Measurements from ENCODE around the gene PRM3. TPM values are rescaled to one million over a fixed set of nuclear protein-coding genes. Genes with fewer than 3 reads are reported as not detected.

Gene PRM3
- total RNA-seq, 1 experiment from 2014 or later = not detected

DNA sequence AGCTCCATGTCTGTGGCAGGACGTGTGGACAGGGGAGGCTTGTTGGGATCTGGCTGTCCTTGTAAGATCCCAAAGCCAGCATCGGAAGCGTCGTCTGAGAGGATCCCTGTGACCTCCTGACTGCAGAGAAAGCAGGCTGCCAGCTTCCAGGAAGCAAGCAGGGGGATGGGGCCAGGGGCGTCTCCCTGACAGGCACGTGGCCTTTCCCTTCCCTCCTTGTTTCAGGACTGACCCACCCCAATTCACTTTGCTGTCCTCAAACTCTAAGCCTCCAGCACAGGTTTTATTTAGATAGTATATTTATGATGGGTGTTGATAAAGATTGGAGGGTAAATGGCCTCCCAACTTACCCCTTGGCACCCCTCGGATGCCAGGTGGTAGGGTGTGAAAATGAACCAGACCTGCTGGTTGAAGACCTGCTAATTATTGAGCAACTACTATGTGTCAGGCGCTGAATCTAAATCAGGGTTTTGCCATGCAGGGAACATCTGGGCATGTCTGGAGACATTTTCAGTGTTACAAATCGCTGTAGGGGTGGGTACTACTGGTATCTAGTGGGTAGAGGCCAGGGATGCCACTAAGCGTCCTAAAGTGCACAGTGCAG, 42.0 kb downstream of the PRM3 start:
- DNase-seq (ENCODE audit: extremely low read depth, low read depth) = no peak

DNA sequence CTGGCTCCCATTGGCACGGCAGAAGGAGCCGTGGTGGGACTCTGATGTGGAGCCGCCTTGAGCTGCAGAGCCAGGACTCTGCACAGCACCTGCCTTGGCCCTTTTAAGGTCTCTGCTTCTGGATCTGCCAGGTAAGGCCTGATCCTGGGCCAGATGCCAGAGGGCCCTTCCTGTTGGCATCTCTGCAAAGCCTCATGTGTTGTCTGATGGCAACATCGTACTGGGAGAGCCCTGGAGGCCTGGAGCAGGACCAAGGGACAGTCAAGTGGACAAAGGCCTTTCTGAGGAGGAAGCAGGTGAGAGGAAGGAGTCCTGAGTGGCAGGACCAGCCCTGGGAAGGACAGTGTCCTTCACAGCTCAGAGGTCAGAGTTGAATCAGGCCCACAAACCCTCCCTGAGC, 43.5 kb downstream of the PRM3 start:
- no peak for DNase-seq (ENCODE audit: extremely low read depth, low read depth)

DNA sequence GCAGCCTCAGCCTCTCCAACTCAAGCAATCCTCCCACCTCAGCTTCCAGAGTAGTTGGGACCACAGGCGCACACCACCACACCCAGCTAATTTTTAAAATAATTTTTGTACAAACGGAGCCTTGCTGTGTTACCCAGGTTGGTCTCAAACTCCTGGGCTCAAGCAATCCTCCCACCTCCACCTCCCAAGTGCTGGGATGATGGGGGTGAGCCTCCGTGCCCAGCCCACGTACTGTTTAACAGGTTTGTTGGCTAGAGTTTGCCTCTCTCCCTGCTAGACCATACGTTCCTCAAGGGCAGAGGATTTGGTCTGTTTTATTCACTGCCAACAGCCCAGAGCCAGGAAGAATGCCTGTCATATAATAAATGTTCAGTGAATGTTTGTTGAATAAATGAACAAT, 44.0 kb downstream of the PRM3 start:
- no peak for DNase-seq (ENCODE audit: extremely low read depth, low read depth)

DNA sequence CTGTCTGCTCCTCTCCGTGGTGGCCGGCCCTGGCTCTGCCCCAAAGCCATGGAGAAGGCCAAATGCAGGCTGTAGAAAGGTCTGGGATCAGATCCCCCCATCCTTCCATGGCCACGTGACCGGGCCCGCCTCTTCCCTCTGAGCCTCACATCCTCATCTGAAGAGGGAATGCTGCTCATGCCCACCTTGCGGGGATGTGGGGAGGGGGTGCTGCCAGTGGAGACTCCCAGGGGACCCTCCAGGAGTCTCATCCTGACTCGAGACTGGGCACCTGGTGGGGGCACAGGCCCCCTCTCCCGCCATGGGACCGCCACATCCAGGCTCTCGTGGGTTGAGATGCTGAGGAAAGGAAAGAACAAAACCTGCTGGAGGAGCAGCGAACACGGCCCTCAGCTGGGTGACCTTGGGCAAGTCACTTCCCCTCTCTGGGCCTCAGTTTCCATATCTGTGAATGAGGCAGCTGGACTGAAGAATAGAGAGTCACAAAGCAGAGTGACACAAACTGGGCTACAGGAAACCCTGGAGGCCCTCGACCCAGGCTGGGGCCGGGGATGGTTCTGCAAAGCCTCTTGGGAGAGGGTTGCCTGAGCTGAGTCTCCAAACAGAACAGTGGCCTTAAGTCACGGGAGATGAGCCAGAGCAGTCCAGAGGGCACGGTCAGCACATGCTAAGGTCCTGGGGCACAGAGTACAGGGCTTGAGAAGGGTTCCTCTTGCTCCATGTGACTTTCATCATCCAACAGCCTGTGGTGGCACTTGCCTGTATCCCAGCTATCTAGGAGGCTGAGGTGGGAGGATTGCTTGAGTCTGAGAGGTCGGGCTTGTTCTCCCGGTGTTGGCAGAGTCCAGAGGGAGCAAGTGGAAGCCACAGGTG, 47.5 kb downstream of the PRM3 start:
- DNase-seq (ENCODE audit: extremely low read depth, low read depth) = no peak

DNA sequence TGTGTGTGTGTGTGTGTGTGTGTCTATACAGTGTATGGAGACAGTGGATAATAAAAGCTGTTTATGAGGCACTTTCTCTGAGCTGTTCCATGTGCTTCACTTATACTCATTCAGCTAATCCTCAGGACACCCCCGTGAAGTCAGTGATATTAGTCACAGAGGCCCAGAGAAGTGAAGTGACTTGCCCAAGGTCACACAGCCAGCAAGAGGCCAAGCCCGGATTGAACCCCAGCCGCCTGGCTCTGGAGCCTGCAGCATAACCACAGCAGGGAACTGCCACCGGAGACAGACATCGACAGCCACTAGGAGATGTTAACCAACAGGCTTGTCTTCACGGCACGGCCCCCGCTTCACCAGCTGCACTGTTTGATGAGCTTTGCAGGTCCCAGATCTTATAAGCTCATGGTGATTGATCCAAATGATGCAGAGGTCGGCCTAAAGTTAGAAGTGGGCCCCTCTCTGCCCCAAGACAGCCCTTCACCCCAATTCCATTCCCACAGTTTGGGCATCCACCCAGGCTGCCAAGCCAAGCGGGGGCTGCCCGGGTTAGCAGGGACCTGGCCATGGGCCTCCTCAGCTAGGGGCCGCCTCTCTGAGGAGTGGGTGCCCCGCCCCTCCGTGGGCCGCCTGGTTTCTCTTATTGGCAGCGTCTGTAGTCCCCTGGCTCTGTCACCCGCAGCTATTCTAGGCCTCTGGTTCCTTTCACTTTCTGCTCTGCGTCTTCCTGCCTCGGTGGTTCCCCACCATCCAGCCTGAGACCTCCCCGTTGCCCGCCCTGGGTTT, 48.3 kb downstream of the PRM3 start:
- no peak for DNase-seq (ENCODE audit: extremely low read depth, low read depth)

- DNase-seq (ENCODE audit: extremely low read depth, low read depth) = no peak
Measured at GRCh38 chr16:11224096-11224893, 49.1 kb downstream of the PRM3 start.

Small RNA genes lying within 50 kb of the gene (small RNA-seq; reads per million reads assigned to genes)
- gene MIR548H2 (0 reads per million in 2 experiments), gene RF00019 (0 reads per million in 2 experiments), gene RF00554 (0 to 0.02 reads per million in 2 experiments)

Other genes starting within 250 kb of the PRM3 start
- gene SOCS1, start 17.4 kb downstream of the PRM3 start, total RNA-seq (2014; rRNA removed; shearing (Covaris generic)) = 0.75 and 1.1 TPM in 2 replicates
- not detected in 2 replicates for gene TNP2, start 4.3 kb downstream of the PRM3 start, total RNA-seq (2014; rRNA removed; shearing (Covaris generic))
- not detected in 2 replicates for gene PRM2, start 2.9 kb upstream of the PRM3 start, total RNA-seq (2014; rRNA removed; shearing (Covaris generic))
- gene PRM1, start 7.7 kb upstream of the PRM3 start, total RNA-seq (2014; rRNA removed; shearing (Covaris generic)) = not detected in 2 replicates
- gene RMI2, start 71.8 kb upstream of the PRM3 start, total RNA-seq (2014; rRNA removed; shearing (Covaris generic)) = 9.6 and 11.2 TPM in 2 replicates